NOMO-1 (cell line): ENCODE measurements around the gene CAMTA1.

ENCODE experiments used
- DNase-seq, 2 experiments: peaks; one replicate each; lab custom pipeline; 2025; ENCODE audit not compliant: unreplicated experiment in 2 of 2; lab: John Stamatoyannopoulos, UW

The CAMTA1 gene

DNA sequence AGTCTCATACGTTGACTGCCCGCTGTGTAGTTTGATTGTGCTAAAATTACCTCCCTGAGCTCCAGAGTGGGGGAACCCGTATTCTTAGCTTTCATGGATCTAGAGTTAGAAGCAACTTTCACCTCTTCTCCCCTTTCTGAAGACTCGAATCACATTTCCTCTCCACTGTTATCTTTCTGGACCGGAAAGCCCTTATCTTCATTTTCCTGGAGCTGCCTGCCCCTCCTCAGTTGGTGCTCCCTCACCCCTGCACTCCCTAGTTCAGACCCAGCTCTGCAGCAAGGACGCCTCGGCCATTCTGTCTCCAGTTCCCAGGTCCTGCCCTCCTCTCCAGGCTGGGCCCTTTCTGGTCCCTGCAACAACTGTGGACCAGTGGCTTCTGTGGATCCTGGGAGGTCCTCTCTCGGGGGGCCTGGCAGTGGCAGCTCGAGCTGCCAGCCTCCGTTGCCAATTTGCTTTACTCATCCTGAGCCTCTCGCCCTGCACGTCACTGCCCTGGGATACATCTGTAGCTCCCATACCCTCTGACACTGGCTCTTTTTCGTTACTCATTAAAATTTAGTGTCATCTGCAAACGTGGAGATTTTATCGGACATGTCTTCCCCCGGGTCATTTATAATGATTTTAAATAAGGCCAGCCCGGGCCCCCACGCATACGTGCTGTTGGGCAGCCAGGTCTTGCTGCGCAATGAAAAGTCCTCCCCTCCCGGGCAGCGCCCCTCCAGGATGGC lies 844.4 kb downstream of the CAMTA1 start:
- no peak for DNase-seq

DNA sequence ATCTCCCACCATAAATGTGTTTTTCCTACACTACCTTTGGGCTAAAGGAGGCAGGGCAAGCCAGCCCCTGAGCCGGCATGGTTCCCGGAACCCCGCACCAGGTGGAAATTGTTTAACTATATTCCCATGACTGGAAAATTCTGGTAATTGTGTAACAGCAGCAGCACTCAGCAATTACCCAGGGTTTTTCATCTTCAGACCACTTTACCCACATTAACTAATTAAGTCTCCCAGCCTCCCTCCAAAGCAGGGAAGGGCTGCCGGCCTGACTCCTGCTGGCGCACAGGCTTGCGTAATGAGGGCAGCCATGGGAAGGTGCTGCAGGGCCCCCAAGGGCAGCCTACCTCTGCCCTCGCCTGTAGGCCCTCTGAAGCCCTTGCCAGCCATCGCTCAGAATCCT lies 845.1 kb downstream of the CAMTA1 start:
- DNase-seq: no peak

DNA sequence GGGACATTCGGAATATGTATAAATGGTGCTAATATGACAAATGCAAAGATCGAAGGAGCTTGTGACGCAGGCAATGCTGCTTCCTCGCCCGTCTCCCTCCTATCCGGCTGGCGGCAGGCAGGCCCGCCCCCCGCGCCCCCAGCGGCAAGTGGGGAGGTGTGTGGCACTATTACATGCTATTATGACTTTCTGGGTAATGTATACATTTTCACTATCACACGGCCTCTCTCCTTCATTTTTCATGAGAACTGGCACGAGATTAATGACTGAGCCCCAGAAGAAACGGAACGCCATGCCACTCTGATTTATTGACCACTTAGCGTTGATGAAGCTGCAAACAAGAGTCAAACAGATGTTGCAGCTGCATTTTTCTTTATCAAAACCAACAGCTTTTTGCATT lies 846.9 kb downstream of the CAMTA1 start:
- DNase-seq: no peak

DNA sequence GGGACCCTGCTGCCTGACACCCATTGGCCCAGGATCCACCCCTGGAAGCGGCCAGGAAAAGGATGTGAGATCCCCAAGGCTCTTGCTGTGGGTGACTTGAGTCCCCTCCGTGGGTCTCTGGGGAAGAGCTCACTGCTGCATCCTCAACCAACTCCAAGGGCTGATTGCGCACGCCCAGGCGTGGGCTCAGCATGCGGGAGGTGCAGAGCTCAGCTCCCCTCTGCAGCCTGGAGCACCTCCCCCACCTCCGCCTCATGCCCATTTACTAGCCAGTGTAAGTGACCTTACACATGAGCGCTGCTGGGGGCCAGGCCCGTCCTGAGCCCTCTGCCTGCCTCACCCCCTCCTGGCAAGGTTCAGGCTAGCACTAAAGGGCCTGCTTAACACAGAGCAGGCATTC lies 847.4 kb downstream of the CAMTA1 start:
- no peak for DNase-seq

DNA sequence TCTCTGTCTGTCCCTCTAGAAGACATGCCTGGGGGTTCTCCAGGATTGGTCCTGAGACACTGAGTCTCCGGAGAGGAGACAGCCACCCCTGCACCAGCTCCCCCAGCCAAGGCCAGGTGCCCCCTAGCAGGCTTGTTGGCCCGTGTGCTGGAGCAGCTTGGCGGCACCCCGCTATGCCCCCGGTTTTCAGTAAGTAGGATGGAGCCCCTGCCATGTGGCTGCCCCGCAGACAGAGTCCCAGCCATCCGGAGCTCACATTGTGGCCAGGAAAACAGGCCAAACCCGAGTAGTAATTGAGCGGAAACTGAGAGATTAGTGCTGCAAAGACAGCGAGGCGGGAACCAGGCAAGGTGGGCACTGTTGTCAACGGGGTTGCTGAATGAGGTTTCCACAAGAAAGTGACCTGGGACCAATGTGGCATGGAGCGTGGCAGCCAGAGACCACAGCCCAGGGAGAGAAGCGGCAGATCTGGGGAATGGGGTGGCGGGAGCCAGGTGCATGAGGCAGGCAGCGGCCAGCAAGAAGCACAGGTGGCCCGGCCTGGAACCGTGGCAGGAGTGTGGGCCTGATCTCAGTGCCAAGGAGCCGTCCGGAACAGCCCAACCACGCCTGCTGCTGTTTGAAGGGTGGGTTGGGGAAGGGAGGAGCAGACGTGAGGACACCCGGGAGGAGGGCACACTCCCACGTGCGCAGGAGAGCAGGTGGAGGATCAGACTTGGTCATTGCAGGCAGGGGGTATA lies 848.4 kb downstream of the CAMTA1 start:
- DNase-seq: no peak

DNA sequence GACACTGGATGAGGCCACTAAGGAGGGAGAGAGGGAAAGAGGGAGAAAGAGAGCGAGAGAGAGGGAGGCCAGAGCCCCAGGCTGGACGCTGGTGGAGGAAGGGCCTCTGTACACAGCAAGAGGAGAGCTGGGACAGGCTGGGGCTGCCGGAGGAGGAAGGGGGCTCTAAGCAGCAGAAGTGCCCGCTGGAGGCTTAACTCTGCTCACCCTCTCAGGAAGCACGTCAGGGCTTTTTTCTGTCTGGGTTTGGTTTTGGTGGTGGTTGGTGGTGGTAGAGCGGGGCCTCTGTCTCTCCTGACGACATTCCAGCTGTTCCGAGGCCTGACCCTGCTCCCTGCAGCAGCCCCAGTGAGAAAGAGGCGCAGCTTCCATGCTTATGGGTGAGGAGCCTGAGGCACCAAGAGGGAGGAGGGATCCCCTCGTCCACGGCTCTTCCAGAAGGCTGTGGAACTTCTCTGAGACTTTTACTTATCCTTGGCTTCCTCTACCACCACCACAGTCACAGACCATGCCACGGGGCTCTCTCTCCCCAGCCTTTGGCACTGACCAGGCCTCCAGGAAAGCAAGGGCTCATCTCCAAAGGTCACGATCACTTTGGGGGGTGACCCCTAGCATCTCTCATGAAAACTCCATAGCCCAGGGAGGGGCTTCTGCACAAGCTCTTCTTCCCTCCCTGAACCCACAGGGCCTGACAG lies 849.4 kb downstream of the CAMTA1 start:
- DNase-seq: no peak

DNA sequence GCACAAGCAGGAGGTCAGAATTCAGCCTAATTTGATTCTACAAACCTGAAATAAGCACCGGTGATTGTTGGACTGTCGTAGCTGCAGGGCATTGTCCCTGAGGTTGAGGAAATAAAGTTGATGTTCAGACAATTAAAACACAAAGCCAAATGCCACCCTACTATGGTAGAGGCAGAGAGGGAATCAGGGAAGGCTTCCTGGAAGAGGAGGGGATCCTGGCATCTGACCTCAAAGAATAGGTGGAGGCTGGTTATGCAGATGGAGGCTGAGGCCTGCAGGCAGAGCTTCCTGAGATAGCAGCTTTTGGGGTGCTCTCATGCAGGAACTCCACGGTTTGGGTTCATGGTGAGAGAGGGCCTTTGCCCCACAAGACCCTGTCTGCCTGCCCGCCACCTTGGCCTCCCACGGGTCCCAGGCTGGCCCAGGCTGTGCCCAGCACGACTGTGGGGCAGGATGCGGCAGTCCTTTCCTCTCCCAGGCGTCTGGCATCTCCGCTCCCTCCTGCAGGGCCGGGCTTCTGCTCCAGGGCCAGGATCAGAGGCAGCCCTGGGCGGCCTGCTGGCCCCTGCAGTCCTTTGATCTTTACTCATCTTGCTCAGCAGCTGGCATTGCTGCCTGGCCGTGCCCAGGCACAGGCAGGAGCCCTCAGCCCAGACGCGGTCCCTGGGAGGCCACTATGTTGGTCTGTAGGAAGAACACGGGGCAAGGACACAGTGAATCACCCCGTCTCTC lies 851.7 kb downstream of the CAMTA1 start:
- no peak for DNase-seq

DNA sequence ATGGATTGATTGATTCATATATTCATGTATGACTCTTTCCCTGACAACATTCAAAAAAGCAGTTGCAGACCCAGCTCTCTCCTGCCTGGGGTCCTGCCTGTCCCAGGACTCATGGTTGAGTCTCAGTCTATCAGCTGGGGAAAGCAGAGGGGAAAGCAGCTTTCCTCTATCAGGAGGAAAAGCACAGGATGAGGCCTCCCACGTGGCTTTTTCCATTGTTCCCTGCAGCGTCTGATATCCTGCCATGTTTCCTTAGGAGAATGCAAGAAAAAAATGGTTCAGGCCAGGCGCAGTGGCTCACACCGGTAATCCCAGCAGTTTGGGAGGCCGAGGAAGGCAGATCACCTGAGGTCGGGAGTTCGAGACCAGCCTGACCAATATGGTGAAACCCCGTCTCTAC lies 852.8 kb downstream of the CAMTA1 start:
- no peak for DNase-seq

DNA sequence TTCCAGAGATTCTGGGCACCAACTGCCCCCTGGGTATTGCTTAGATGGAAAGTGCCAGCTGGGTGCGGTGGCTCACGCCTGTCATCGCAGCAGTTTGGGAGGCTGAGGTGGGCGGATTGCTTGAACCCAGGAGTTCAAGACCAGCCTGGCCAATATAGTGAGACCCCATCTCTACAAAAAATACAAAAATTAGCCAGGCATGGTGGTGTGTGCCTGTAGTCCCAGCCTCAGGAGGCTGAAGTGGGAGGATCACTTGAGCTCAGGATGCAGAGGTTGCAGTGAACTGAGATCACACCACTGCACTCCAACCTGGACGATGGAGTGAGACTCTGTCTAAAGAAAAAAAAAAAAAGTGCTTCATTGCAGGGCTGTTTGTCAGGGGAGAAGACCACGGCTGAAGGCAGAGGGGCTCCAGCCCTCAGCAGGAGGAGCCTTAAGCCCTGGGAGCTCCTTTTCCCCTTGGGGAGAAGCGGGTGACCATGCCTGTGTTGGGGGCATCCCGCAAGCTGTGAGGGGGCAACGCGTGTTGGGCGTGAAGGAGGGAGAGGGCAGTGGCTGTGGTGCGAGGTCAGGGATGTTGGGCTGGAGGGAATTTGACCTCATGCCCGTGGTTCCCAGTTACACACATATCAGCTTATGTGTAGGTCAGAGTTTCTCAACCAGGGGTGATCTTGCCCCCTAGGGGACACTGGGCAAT lies 854.3 kb downstream of the CAMTA1 start:
- no peak for DNase-seq

DNA sequence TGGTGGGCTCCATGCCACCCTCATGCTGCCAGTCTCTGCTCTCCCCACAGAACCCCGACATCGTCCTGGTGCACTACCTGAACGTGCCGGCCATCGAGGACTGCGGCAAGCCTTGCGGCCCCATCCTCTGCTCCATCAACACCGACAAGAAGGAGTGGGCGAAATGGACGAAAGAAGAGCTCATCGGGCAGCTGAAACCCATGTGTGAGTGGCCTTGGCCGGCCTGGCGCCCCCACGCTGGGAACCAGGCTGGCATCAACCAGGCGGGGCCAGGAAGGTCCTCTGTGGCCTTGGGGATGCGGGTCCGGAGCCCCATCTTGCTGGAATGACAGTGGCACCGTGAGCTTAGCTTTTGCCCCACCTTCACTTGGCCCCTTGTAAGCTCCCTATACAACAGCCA lies 855.1 kb downstream of the CAMTA1 start:
- DNase-seq: no peak

DNA sequence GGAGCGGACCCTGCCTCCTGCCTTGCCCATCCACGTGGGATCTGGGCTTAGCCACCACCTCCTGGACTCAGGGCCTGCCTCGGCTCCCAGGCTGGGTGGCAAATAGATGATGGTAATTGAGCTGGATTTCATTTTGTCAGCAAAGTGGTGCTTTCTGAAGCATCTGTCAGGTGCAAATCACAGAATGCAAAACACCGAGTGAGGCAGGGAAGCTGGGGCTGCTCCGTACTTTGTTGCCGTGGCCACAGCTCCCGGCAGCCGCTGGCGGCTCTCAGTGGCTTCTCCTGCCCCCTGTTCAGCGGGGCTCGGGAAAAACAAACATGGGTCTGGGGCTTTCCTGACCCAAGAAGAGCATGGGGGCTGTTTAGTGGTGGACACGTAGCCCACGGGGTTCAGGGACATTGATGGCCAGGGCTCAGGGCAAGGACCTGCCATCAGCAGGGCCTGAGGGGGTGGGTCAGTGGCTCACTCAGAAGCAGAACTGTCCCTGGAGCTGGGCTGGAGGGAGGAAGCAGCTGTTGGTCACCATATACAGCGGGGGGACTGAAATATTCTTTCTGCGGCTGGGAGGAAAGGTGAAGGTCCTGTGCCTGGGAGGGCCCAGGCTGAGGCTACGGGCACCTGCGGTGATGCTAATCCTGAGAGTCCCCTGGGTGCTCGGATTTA lies 855.8 kb downstream of the CAMTA1 start:
- no peak for DNase-seq

DNA sequence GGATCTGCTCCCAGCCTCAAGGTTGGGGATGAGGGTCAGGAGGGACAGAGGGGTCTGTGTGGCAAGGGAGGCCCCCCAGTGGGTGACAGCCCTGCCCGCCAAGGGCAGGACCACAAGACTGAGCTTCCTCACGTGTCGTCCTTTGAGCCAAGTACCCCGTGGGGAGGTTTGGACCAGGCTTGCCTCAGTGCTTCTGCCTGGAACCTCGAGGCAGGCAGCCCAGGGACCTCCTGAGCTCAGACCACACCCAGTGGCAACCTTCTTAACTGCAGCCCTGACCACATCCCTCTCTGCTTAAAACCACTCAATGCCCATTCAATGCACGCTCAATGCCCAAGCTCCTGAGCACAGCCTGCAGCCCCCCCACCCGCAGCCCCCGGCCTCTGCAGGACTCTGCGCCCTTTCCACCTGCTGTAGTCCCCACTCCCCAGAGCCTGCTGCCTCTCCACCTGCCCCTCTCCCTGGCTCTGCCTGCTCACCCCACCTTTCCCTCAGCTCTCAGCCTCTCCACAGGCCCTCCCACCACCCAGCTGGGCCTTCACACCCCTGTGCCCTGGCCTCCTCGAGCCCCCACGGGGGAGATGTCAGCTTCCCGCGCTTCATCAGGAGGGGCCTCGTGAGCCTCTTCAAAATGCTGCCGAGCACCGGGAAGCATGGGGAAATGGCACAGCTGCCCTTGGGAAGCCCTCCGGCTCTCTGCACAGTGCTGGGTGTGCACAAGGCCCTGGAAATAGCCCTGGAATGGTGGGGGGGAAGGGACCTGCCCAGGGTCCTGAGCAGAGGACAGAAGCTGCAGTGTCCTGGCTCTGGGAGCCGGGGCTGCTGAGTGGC lies 856.5 kb downstream of the CAMTA1 start:
- no peak for DNase-seq

DNA sequence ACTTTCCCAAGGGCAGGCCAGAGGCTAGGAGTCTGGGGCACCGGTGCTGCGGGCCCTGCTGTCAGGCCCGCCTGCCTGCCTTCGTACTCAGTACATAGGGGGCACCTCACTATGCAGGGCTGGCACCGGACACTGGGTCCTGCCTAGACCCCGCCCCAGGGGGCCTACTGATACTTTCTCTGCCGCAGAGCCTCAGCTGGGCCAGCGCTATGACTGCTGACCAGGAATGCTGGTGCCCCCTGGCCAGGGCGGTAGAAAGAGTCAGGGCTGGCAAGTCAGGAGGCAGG lies 857.1 kb downstream of the CAMTA1 start:
- DNase-seq: no peak

DNA sequence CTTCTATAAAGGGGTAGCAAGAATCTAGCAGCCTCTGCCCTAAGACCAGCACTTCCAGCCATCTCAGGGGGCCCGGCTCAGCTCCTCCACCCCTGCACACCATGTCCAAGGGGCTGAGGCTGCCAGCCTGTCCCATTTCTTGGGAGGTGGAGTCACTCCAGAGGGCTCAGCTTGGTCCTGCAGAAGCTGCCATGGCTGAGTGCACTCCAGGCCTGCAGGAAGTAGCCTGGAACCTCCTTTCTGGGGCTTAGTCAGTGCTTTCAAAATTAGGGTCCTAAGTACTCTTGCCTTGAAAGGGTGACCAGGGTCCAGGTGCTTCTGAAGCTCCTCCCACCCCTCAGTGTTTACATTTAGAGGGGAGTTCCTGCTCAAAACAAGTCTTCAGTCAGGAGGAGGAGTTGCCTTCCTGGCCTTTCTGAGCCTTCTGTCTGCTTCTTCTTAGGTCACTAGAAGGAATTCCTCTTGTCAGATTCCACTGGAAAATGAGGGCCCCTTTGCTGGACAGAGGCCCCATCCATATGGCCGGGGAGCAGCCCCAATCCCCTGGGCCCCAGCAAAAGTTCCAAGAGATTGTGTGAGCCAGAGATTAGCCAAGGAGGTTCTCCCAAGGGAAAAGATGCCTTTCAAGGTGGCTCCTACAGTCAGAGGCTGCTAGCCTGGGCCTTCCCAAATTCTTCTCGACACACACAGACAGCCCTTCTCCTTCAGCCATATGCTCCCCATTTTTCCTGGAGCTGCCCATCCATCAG lies 857.7 kb downstream of the CAMTA1 start:
- DNase-seq: no peak

DNA sequence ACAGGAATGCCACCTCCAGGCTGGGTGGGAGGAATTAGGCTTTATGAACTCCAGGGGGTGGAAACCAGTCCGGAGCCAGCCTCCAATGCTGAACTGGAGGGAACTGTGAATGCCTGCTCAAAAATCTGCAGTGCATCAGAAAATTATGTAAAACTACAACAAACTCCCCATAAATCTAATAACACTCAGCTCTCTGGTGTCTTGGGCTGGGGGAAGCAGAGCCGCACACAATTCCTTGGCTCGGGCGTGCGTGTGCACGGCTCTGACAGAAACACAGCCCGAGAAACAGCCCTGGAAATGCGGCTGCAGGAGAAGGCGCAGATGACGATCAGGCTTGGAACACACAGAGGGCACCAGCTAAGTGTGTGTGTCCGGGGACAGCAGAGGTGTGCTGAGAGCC lies 858.3 kb downstream of the CAMTA1 start:
- no peak for DNase-seq

DNA sequence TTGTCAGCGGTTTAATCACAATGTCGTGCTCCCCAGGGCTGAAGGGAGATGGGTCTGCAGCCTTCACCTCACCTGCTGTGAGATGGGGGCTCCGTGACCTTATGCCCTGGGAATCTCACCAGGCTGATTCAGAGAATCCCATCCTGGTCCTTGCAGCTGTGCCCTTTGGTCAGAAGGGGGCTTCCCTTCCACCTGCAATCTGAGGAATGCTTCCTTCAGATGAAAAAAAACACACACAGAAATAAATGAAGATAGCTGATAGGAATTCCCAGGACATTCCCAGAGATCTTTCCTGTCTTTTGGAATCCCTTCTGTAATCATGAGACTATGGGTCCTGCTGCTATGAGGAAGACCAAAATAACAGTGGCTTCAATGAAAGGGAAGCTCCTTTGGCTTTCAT lies 858.8 kb downstream of the CAMTA1 start:
- DNase-seq: no peak

DNA sequence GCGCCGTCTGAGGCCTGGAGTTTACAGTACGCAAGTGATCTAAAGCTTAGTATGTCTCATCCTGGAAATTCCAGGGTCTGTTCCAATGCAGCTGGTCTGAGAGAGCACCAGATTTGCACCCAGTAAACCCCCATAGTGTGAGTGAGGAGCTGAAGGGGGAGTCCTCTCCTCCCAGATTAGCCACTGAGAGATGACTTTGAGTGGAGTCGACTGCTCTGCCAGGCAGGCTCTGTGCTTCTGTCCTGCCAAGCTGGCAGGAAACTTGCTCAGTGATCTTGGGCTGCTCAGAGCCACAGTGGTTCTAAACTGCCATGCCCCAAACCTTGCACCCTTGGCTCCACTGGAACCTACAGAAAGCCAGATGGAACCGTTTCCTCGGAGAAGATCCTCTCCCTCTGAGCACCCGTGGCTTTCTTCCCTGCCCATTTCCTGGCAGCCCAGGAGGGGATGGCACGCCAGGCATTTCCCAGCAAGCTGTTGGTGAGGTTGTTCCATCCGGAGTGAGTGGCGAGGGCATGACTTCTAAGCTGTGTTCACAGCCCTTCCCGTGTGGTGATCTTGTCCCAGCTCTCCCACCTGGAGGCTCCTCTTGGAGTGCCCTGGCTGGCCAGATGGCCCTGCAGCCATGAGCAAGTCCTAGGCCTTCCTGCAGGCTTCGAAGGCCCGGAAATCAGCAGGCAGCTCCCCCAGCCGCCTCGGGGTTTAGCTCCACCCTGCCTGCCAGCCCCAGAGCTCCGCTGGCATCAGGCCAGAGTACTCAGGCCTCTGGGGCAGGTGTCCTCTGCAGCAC lies 859.9 kb downstream of the CAMTA1 start:
- DNase-seq: no peak

DNA sequence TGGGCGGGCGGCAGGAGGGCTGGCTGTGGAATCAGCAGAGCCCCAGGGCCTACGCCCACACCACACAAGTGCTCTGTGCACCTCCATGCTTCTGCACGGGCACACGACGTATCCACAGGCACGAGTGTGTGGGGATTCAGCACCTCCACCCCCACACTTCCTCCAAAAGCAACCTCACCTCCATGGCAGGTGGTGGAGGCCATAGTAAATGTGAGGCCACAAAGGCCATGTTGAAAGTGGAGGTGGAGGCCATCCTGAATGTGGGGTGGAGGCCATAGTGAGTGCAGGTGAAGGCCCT lies 860.4 kb downstream of the CAMTA1 start:
- no peak for DNase-seq
